H1 (cell line): ENCODE results near the gene CABP2. TPM values are rescaled to one million over a fixed set of nuclear protein-coding genes. Genes with fewer than 3 reads are reported as not detected.

ENCODE experiments used
- ATF3 ChIP-seq: IDR thresholded peaks from 2 replicates; pipeline ENCODE4 v1.6.1; 2011; ENCODE audit warnings: low read depth, mild to moderate bottlenecking, low read length; ENCODE audit not compliant: insufficient read depth
- CTBP2 ChIP-seq: IDR thresholded peaks from 2 replicates; pipeline ENCODE4 v1.7.0; 2011; ENCODE audit warnings: borderline replicate concordance, mild to moderate bottlenecking, moderate library complexity, mixed read lengths, low read length; ENCODE audit not compliant: insufficient read depth, insufficient read length
- EGR1 ChIP-seq: IDR thresholded peaks from 2 replicates; pipeline ENCODE4 v1.6.1; 2011; ENCODE audit warnings: low read depth, low read length, borderline replicate concordance
- EZH2 ChIP-seq: fragments of 200-600 bp; sonication (generic); IDR thresholded peaks from 2 replicates; pipeline ENCODE4 v1.7.1; 2012; ENCODE audit warnings: low read depth, mild to moderate bottlenecking, moderate library complexity, low read length, inconsistent platforms; ENCODE audit not compliant: severe bottlenecking
- GABPA ChIP-seq: IDR thresholded peaks from 2 replicates; pipeline ENCODE4 v1.6.1; 2011; ENCODE audit warnings: mild to moderate bottlenecking, low read length, moderate library complexity, borderline replicate concordance; ENCODE audit not compliant: insufficient read depth
- KDM5A ChIP-seq: fragments of 200-600 bp; IDR thresholded peaks from 2 replicates; pipeline ENCODE4 v1.7.1; 2012; ENCODE audit warnings: mild to moderate bottlenecking, low read length, inconsistent platforms, mixed read lengths
- SIN3A ChIP-seq, 2 experiments: IDR thresholded peaks in 1 of 2; conservative IDR thresholded peaks in 1 of 2; 2 replicates each; pipeline ENCODE4 v1.6.1; 2011 to 2012; ENCODE audit warnings: low read length in 2 of 2, improper control_type of control experiment in 1 of 2, low read depth in 1 of 2, mild to moderate bottlenecking in 1 of 2
- YY1 ChIP-seq: IDR thresholded peaks from 2 replicates; pipeline ENCODE4 v1.6.1; 2011; ENCODE audit warnings: low read depth, mild to moderate bottlenecking, low read length
- ZNF274 ChIP-seq: IDR thresholded peaks from 2 replicates; pipeline ENCODE4 v1.7.0; 2012; ENCODE audit warnings: low read length, borderline replicate concordance; ENCODE audit errors: extremely low read depth
- polyA plus RNA-seq, 7 experiments: library from polyadenylated mRNA; depleted of rRNA in 3 of 7; stranded (reverse) in 5 of 7; unstranded in 2 of 7; fragments of >200 nt in 5 of 7; fragments of 200-250 nt in 2 of 7; gene quantifications; 1 replicate in 5 of 7; 2 replicates in 1 of 7; 4 replicates in 1 of 7; pipeline versions ENCODE4 v1.2.1 to v1.2.3, GENCODE V29; 2011 to 2013; ENCODE audit warnings: missing spikeins in 2 of 7, mixed read lengths in 2 of 7
- total RNA-seq: library from RNA; stranded (reverse); fragmentation: NEBNext Ultra II Directional; extraction: Animal tissue kit (Norgen Biotek cat#: 25700); gene quantifications from 2 replicates; pipeline ENCODE4 v1.2.1, GENCODE V29; 2021

The CABP2 gene
- total and polyA plus RNA-seq, 2 of the 8 experiments (the other 6 are each of a cell fraction or from before 2014, with no cell fraction given), result not detected

GRCh38 chr11:67558084-67558772 is 35.0 kb upstream of the CABP2 start (continued):
- no peak for TF ChIP-seq SIN3A (conservative IDR thresholded peaks at IDR 0.05 in 1 of 2, IDR thresholded peaks at IDR 0.05 in 1 of 2; ENCODE audit: low read depth in 1 of 2, low read length in 2 of 2)
- TF ChIP-seq EZH2, result no peak
- no peak for TF ChIP-seq CTBP2
- TF ChIP-seq EGR1, result no peak
- TF ChIP-seq ATF3, result no peak
- TF ChIP-seq YY1, result no peak
- no peak for TF ChIP-seq KDM5A
- TF ChIP-seq GABPA, result no peak
- no peak for TF ChIP-seq ZNF274
